Stimulated activated CD4-positive, alpha-beta T cell treated with anti-CD3 and anti-CD28 coated beads, Interleukin-1b, Interleukin-23, amount 100 ng/mL, for 1 hour (primary cell): ENCODE results near the gene SMARCD1.

Experiments
- DNase-seq, 2 donors: peaks; one replicate each; pipeline ENCODE4 v3.0.0-alpha.2; 2020; ENCODE audit warnings: low read depth in 2 of 2

Gene SMARCD1

GRCh38 chr12:50057000-50057841 lies 27.9 kb upstream of the SMARCD1 start, which contains the start of gene ASIC1:
Gene ASIC1, plus strand, starts transcription at chr12:50057596. Its CDS starts 1,171 bp downstream, at chr12:50058767.
- DNase-seq, result peak in 1 of 2 donors; percentile 29

DNA sequence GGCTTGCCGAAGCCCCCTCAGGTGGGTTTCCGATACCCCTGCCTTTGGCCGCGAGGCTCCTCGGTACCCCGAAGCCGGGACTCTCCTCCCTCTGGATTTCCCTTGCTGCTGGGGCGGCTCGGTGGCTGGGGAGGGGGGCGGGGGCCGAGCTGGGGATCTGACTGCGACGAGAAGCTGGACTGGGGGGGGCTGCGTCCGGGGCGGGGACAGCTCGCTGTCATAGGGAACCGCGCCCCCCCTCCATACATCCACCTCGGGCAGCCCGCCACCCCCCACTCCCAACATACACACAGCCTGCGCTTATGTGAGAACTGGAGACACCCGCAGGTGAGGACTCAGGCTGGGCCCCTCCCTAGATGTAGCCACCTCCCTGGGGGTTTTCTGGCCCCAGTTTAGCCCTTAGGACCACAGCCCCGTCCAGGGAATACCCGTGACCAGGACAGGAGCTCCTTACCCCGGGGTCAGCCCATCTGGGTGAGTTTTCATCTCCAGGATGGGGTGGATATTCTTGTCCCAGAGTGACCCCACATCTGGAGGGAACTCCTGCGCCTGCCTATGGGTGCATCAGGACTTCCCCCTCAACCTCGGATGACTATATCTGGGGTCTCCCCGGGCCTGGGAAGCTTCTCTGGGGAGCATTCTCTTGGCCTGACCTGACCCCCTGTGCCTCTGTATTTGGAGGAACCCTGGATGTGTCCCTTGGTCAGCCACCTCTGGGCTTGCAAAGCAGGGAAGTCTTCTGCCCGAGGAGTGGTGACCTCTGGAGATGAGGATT lies 27.1 kb upstream of the SMARCD1 start:
- no peak for DNase-seq

DNA sequence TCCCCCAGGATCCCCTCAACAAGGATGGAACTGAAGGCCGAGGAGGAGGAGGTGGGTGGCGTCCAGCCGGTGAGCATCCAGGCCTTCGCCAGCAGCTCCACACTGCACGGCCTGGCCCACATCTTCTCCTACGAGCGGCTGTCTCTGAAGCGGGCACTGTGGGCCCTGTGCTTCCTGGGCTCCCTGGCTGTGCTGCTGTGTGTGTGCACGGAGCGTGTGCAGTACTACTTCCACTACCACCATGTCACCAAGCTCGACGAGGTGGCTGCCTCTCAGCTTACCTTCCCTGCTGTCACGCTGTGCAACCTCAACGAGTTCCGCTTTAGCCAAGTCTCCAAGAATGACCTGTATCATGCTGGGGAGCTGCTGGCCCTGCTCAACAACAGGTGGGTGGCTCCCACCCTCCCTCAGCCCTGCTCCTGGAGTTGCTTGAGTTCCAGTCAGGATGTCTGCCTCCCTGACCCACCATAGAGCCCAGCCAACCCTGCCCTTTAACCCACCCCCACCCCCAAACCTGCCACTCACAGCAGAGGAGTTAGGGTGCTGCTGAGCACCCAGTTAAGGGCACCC lies 26.3 kb upstream of the SMARCD1 start:
- no peak for DNase-seq

DNA sequence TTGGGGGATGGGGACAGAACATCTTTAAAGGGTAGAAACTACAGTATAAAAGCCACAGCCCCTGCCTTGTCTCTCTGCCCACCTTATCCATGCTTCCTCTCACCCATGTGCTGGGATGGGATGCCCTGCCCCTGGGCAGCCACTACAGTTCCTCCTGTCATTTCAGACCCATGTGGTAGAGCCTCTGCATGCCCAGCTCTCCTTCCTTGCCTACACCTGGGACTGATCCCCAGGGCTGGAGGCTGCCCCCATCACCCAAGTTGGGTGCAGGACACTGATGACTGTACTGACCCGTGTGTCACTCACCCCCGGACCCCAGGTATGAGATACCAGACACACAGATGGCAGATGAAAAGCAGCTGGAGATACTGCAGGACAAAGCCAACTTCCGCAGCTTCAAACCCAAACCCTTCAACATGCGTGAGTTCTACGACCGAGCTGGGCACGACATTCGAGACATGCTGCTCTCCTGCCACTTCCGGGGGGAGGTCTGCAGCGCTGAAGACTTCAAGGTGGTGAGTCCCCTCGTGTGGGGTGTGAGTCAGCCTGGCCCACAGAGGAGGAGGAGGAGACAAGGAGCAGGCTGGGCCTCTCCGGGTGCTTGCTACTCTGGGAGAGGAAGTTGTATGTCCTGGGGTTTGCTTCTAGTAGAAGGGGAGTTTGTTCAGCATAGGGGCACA lies 25.6 kb upstream of the SMARCD1 start:
- DNase-seq, result no peak

DNA sequence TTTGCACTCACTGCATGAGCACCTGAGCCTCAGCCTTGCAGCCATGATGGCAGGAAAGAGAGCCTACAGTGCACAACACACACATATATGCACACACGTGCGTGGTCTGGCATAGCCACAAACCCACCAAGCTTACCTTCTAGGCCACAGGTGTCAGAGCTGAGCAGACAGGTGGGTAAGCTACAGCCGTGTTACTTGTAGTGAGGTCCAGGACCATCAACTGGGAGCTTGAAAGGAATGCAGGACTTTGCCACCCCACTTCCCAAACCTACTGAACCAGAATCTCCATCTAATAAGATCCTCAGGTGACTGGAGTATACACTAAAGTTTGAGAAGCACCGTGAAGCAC lies 25.0 kb upstream of the SMARCD1 start:
- DNase-seq, result no peak

DNA sequence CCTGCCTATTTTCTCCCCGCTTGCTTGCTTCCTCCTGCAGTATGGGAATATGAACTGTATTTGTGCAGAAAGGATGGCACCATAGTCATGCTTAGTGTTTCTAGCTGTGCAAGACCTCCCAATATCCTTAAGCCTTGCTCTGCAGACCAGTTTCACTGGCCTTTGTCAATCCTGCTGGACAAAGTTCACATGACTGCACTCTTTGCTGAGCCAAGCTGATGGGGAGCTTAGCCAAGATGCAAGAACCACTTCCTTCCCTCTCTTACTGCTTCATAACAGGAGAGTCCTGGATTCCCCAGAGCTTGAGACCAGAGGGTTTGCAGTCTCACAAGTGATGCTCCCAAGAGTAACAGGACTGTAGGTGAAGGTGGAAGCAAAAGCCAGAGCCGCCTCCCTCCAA lies 24.0 kb upstream of the SMARCD1 start:
- no peak for DNase-seq

GRCh38 chr12:50061946-50062686 lies 23.0 kb upstream of the SMARCD1 start:
- no peak for DNase-seq

DNA sequence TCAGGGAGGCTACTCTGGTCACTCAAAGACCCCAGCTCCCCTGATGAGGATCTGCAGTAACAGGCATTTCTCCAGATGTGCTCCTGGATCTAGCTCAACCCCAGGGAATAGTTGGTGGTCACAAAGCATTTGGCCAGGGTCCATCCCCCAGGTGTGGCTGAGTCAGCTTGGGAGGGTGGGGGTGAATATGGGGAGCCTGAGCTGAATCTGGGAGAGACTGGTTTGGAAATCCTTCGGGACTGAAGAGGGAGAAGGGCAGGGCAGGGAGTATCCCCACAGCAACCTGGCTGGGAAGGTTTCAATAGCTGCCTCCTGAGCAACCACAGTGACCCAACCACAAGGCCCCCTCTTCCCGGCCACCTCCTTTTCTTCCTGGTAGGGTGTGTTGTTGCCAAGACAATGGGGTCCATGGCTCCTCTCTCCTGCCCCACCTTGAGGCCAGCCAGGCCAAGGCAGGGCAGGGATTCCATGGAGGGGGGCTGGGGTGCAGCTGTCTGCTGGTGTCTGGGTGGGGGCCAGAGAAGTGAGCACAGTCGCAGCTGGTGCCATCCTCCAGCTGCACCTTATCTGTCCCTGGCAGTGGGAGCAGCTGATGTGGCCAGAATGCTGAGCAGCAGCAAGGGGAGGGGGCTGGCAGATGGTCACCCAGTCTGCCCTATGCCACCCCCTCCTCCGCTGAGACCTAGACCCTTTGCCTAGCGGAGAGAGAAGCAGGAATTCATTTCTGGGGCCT lies 22.2 kb upstream of the SMARCD1 start:
- no peak for DNase-seq

DNA sequence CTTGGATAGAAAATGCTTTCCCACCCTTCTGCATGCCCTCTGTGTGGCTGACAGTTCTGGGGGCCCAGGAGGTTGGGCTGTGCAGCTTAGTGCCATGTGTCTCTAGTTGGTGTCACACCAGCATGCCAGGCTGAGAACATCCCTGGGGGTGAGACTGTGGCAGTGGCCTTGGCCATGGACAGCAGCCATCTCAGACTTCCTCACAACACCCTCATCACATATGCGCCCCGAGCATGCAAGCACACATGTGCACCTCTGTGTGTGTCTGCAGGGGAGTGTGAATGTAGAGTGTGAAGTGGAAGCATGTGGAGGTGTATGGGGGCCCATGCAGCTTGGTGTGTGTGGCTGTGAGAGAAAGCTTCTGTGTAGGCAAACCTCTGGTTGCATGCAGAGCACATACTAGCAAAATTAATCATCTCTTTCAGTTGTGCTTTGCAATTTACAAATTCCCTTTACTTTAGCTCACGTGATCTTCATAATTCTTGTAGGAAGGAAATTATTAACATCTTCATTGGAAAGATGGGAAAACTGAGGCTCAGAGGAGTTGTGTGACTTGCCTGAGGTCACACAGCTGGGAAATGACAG lies 19.3 kb upstream of the SMARCD1 start:
- DNase-seq, result no peak

DNA sequence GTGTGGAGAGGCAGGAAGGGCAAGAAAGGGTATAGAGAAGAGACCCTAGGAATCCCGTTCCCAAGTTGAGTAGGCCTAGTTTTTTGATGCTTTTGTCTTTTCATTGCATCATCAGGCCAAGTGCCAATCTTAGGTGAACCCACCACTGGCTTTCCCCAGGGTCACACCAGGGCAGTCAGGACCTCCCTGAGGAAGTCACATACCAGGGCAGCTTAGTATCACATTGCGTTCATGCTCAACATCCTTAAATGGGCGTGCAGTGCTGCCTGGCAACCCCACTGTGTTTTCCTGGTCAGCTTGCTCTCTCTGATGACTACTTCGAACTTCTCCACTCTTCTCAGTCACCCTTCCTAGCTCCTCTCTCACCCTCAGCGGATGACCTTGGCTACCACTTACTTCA lies 18.7 kb upstream of the SMARCD1 start:
- no peak for DNase-seq

- DNase-seq, result no peak
These were observed 16.1 kb upstream of the SMARCD1 start for GRCh38 chr12:50069069-50069468.

DNA sequence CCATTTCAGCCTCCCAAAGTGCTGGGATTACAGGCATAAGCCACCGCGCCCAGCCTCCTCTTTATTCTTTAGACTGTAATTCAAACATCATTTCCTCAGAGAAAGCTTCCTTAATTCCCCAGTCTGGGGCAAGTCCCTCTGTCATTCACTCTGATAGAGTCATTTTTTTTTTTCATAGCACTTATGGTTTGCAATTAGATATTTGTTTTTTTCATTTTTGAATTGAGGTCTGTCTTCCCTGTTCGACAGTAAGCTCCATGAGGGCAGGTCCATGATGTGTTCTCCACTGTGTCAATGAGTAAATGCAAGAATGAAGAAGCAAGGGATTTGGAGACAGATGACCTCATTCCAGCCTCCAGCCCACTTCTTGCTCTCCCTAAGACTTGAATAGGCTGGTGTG lies 15.6 kb upstream of the SMARCD1 start:
- no peak for DNase-seq

- peak in 1 of 2 donors; percentile 46 for DNase-seq
These were observed 14.7 kb upstream of the SMARCD1 start for GRCh38 chr12:50070314-50071060.

DNA sequence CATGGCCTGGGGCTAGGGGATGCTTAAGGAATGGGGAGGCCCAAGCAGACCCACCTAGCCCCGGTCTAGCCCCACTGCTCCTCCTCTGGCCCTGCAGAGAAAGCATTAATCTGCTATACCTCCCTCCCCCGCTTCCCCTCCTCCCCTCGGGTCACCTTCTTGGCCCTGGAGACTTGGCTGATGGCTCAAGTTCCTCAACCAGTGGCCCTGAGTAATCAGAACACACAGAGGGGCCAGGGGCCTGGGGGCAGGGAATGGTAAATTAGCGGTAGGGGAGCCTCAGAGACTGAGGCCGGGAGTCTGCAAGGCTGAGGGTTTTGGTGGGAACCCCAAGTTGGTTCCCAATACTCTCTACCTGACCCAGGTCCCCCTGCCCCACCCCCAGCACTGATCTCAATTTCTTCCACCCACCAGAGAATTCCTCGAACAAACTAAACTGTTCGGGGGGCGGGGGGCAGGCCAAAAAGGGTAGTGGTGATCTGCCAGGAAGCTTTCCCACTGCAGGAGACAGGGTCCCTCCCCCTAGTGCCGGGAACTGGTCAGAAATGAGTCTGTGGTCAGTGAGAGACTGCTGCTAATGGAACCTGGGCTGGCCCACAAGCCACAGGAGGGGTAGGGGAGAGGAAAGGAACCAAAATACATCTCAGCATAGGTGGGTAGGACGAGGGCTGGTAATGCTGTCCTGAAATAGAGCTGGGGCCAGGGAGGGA lies 12.8 kb upstream of the SMARCD1 start:
- no peak for DNase-seq

- DNase-seq, result no peak
These were observed 11.9 kb upstream of the SMARCD1 start for GRCh38 chr12:50073206-50073605.

DNA sequence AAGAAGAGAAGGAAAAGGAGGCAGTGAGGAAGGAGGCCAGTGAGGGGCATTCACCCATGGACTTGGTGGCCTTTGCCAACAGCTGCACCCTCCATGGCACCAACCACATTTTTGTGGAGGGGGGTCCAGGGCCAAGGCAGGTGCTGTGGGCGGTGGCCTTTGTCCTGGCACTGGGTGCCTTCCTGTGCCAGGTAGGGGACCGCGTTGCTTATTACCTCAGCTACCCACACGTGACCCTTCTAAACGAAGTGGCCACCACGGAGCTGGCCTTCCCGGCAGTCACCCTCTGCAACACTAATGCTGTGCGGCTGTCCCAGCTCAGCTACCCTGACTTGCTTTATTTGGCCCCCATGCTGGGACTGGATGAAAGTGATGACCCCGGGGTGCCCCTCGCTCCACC lies 11.4 kb upstream of the SMARCD1 start:
- DNase-seq, result no peak

GRCh38 chr12:50074936-50075807 lies 10.0 kb upstream of the SMARCD1 start:
- peak; percentile 60 to 74 for DNase-seq

DNA sequence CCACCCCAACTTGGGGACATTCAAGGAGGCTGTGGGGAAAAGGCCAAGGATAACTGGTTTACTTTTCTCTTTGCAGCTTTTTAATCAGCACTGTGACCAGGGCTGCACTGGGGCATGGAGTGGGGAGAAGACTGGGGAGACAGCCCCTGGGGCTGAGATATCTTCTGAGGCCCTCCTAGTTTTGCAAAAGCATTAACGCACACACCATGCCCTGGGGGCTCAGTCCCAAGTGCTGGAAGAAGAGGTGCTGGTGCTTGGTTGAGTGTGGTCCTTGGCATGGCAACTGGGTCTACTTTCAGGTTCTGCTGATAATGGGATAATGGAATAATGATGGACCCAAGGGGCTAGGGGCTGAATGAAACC lies 9.4 kb upstream of the SMARCD1 start:
- DNase-seq, result no peak
